IMR-90 (cell line): ENCODE results near the gene PABPN1. TPM values are rescaled to one million over a fixed set of nuclear protein-coding genes. Genes with fewer than 3 reads are reported as not detected.

Experiments
- ATAC-seq: fragments of 200-7000 bp; cut with Tn5 transposase; 2 replicates; pipeline ENCODE4 v1.9.1; 2020; ENCODE audit warnings: low read depth, mild to moderate bottlenecking, moderate library complexity
- BruUV-seq: library from RNA; stranded (reverse); fragments of 400-500 nt; replicated peaks from 2 replicates; lab custom pipeline; 2021; lab: Mats Ljungman, UMichigan
- CTCF ChIA-PET: fragments of 300-600 bp; formaldehyde crosslinking; extraction: SDS; loops from one replicate; lab custom pipeline; 2021; ENCODE audit warnings: antibody characterized with exemption; lab: Yijun Ruan, JAX
- POLR2A ChIA-PET: fragments of 300-600 bp; sonication (Branson Sonifier 250); formaldehyde crosslinking; loops from one replicate; lab custom pipeline; 2022; ENCODE audit warnings: antibody characterized with exemption; ENCODE audit not compliant: unreplicated experiment; lab: Charles Lee
- DNase-seq: peaks from one replicate; pipeline ENCODE4 v3.0.0; 2013
- H2AFZ ChIP-seq: replicated peaks from 2 replicates; pipeline ENCODE3; 2013; ENCODE audit warnings: low read length, mild to moderate bottlenecking; ENCODE audit not compliant: poor library complexity
- H2AK5ac ChIP-seq: 2 replicates; pipeline ENCODE4 v1.6.1; 2013; ENCODE audit warnings: low read depth, low read length, inconsistent platforms
- H2AK9ac ChIP-seq: replicated peaks from 2 replicates; pipeline ENCODE3; 2013; ENCODE audit warnings: mild to moderate bottlenecking, low read depth, low read length, moderate library complexity; ENCODE audit not compliant: poor library complexity
- H2BK120ac ChIP-seq: 2 replicates; pipeline ENCODE4 v1.6.1; 2013; ENCODE audit warnings: low read depth, low read length, inconsistent platforms
- H2BK15ac ChIP-seq: 3 replicates; pipeline ENCODE4 v1.6.1; 2013; ENCODE audit warnings: low read depth, low read length, inconsistent platforms
- H2BK20ac ChIP-seq: 2 replicates; pipeline ENCODE4 v1.6.1; 2013; ENCODE audit warnings: low read depth, mild to moderate bottlenecking, inconsistent platforms, low read length, moderate library complexity
- H2BK5ac ChIP-seq: 2 replicates; pipeline ENCODE4 v1.6.1; 2013; ENCODE audit warnings: mild to moderate bottlenecking, low read depth, low read length, inconsistent platforms; ENCODE audit not compliant: poor library complexity, severe bottlenecking
- H3K14ac ChIP-seq: replicated peaks from 2 replicates; pipeline ENCODE4 v1.6.1; 2013; ENCODE audit warnings: low read depth, low read length, inconsistent platforms
- H3K18ac ChIP-seq: 2 replicates; pipeline ENCODE4 v1.6.1; 2013; ENCODE audit warnings: low read depth, low read length, control low read depth
- H3K23ac ChIP-seq: 2 replicates; pipeline ENCODE4 v1.6.1; 2013; ENCODE audit warnings: low read depth, low read length, inconsistent platforms
- H3K27ac ChIP-seq: 2 replicates; pipeline ENCODE4 v1.5.1; 2013; ENCODE audit warnings: mild to moderate bottlenecking, control low read depth, low read length; ENCODE audit not compliant: insufficient read depth
- H3K27me3 ChIP-seq: 2 replicates; pipeline ENCODE4 v1.6.1; 2013; ENCODE audit warnings: low read length; ENCODE audit not compliant: control insufficient read depth, insufficient read depth
- H3K36me3 ChIP-seq: 2 replicates; pipeline ENCODE4 v1.6.1; 2013; ENCODE audit warnings: low read length, mixed read lengths; ENCODE audit not compliant: control insufficient read depth, insufficient read depth
- H3K4ac ChIP-seq: 2 replicates; pipeline ENCODE4 v1.6.1; 2013; ENCODE audit warnings: low read depth, low read length, inconsistent platforms
- H3K4me1 ChIP-seq: 2 replicates; pipeline ENCODE4 v1.6.1; 2013; ENCODE audit warnings: low read length, mixed read lengths; ENCODE audit not compliant: control insufficient read depth, insufficient read depth
- H3K4me2 ChIP-seq: 2 replicates; pipeline ENCODE4 v1.6.1; 2013; ENCODE audit warnings: low read depth, mild to moderate bottlenecking, control low read depth, low read length, moderate library complexity
- H3K4me3 ChIP-seq: 2 replicates; pipeline ENCODE4 v1.5.1; 2013; ENCODE audit warnings: low read depth, mild to moderate bottlenecking, control low read depth, low read length, moderate library complexity; ENCODE audit not compliant: insufficient read depth
- H3K56ac ChIP-seq: 2 replicates; pipeline ENCODE4 v1.6.1; 2013; ENCODE audit warnings: low read length, inconsistent platforms; ENCODE audit not compliant: insufficient read depth; ENCODE audit errors: extremely low read depth
- H3K79me1 ChIP-seq, 2 experiments: 2 replicates each; pipeline ENCODE4 v1.6.1; 2013; ENCODE audit warnings: low read length in 2 of 2, inconsistent platforms in 1 of 2, low read depth in 1 of 2
- H3K9ac ChIP-seq: 2 replicates; pipeline ENCODE4 v1.6.1; 2013; ENCODE audit warnings: low read depth, low read length, control low read depth
- H3K9me1 ChIP-seq: 2 replicates; pipeline ENCODE4 v1.6.1; 2013; ENCODE audit warnings: low read length, inconsistent platforms; ENCODE audit not compliant: insufficient read depth
- H3K9me3 ChIP-seq: 2 replicates; pipeline ENCODE4 v1.6.1; 2013; ENCODE audit warnings: low read length; ENCODE audit not compliant: control insufficient read depth, insufficient read depth
- H4K20me1 ChIP-seq: 2 replicates; pipeline ENCODE4 v1.6.1; 2013; ENCODE audit warnings: low read length, inconsistent platforms; ENCODE audit not compliant: insufficient read depth
- H4K5ac ChIP-seq: 2 replicates; pipeline ENCODE4 v1.6.1; 2013; ENCODE audit warnings: mild to moderate bottlenecking, low read depth, low read length, control low read depth
- H4K8ac ChIP-seq, 2 experiments: 2 replicates each; pipeline ENCODE4 v1.6.1; 2013; ENCODE audit warnings: low read depth in 2 of 2, low read length in 2 of 2, control low read depth in 1 of 2, inconsistent platforms in 1 of 2
- H4K91ac ChIP-seq: 2 replicates; pipeline ENCODE4 v1.6.1; 2013; ENCODE audit warnings: low read depth, low read length, inconsistent platforms; ENCODE audit not compliant: insufficient read depth
- BHLHE40 ChIP-seq: fragments of 150-350 bp; IDR thresholded peaks from 2 replicates; pipeline ENCODE4 v1.6.1; 2016; ENCODE audit warnings: mild to moderate bottlenecking, low read depth, low read length
- CEBPB ChIP-seq: IDR thresholded peaks from 2 replicates; pipeline ENCODE4 v1.6.1; 2012; ENCODE audit warnings: low read depth, low read length, improper control_type of control experiment
- CHD1 ChIP-seq: IDR thresholded peaks from 2 replicates; pipeline ENCODE4 v1.6.1; 2012; ENCODE audit warnings: low read depth, low read length, improper control_type of control experiment
- CTCF ChIP-seq: conservative IDR thresholded peaks from 2 replicates; pipeline ENCODE4 v1.5.1; 2012; ENCODE audit warnings: mild to moderate bottlenecking, low read depth, low read length, improper control_type of control experiment
- ELK1 ChIP-seq: fragments of 150-350 bp; IDR thresholded peaks from 2 replicates; pipeline ENCODE4 v1.6.1; 2016; ENCODE audit warnings: low read depth, mild to moderate bottlenecking, low read length, moderate library complexity, borderline replicate concordance
- FOS ChIP-seq: fragments of 150-350 bp; IDR thresholded peaks from 2 replicates; pipeline ENCODE4 v1.6.1; 2016; ENCODE audit warnings: low read depth, low read length
- MAFK ChIP-seq: IDR thresholded peaks from 2 replicates; pipeline ENCODE4 v1.6.1; 2012; ENCODE audit warnings: low read depth, low read length, improper control_type of control experiment
- MAZ ChIP-seq: IDR thresholded peaks from 2 replicates; pipeline ENCODE4 v1.6.1; 2012; ENCODE audit warnings: low read depth, mild to moderate bottlenecking, low read length, improper control_type of control experiment, moderate library complexity, borderline replicate concordance
- MXI1 ChIP-seq: IDR thresholded peaks from 2 replicates; pipeline ENCODE4 v1.6.1; 2012; ENCODE audit warnings: low read depth, mild to moderate bottlenecking, low read length, moderate library complexity, borderline replicate concordance
- NFE2L2 ChIP-seq: fragments of 150-350 bp; IDR thresholded peaks from 2 replicates; pipeline ENCODE4 v1.6.1; 2016; ENCODE audit warnings: low read depth, mild to moderate bottlenecking, low read length
- POLR2A ChIP-seq: IDR thresholded peaks from 2 replicates; pipeline ENCODE4 v1.6.1; 2012; ENCODE audit warnings: mild to moderate bottlenecking, low read depth, low read length
- RAD21 ChIP-seq: IDR thresholded peaks from 2 replicates; pipeline ENCODE4 v1.6.1; 2012; ENCODE audit warnings: low read length, improper control_type of control experiment
- RCOR1 ChIP-seq: IDR thresholded peaks from 2 replicates; pipeline ENCODE4 v1.6.1; 2012; ENCODE audit warnings: mild to moderate bottlenecking, low read length, improper control_type of control experiment; ENCODE audit not compliant: insufficient replicate concordance
- RFX5 ChIP-seq: IDR thresholded peaks from 2 replicates; pipeline ENCODE4 v1.8.0; 2012; ENCODE audit warnings: low read depth, mild to moderate bottlenecking, low read length, moderate library complexity
- SMC3 ChIP-seq: fragments of 150-350 bp; IDR thresholded peaks from 2 replicates; pipeline ENCODE4 v1.6.1; 2016; ENCODE audit warnings: low read depth, mild to moderate bottlenecking, antibody characterized with exemption, low read length, moderate library complexity
- USF2 ChIP-seq: fragments of 150-350 bp; IDR thresholded peaks from 2 replicates; pipeline ENCODE4 v1.6.1; 2017; ENCODE audit warnings: mild to moderate bottlenecking, antibody characterized with exemption, low read length, low read depth
- WGBS, 2 experiments: methylation state at CpG; one replicate each; pipeline versions ENCODE4 v1.1.5 to v1.1.7; 2013; ENCODE audit warnings: missing lambda C conversion rate in 2 of 2; ENCODE audit not compliant: insufficient read length in 1 of 2; ENCODE audit errors: extremely low coverage in 2 of 2; 5-methylcytosine and 5-hydroxymethylcytosine counted together
- dilution Hi-C: fragments of 300-500 bp; cut with HindIII; formaldehyde crosslinking; loops from one replicate; pipeline ENCODE4 v1.14.3; 2018; ENCODE audit warnings: low sequenced_read_pairs; ENCODE audit not compliant: unreplicated experiment
- in situ Hi-C: fragments of 300-500 bp; cut with MboI; formaldehyde crosslinking; loops from 3 replicates; pipeline ENCODE4 v1.14.3; 2019; ENCODE audit warnings: low sequenced_read_pairs, inconsistent platforms, mixed read lengths
- intact Hi-C: fragments of 100-400 bp; cut with micrococcal nuclease; formaldehyde crosslinking; loops from 2 replicates; pipeline ENCODE4 v1.10.0; 2022
- polyA plus RNA-seq, 3 experiments: library from polyadenylated mRNA; depleted of rRNA; stranded (reverse); fragments of >200 nt; gene quantifications; 2 replicates each; pipeline ENCODE4 v1.2.3, GENCODE V29; 2012; ENCODE audit warnings: low replicate concordance in 1 of 3
- total RNA-seq: library from RNA; depleted of rRNA; stranded (reverse); fragments of >200 nt; gene quantifications from 2 replicates; pipeline ENCODE4 v1.2.3, GENCODE V29; 2012

PABPN1 gene
- total and polyA plus RNA-seq, 2 of the 4 experiments (the other 2 are of a cell fraction): 104 to 211 TPM

- H3K27ac ChIP-seq: no peak overlapping the region
- no peak overlapping the region for H3K18ac ChIP-seq
- intact Hi-C loops (no loop called here), in situ Hi-C loops (no loop called here), dilution Hi-C loops (no loop called here)
- no peak overlapping the region for H2BK5ac ChIP-seq
- H3K9me1 ChIP-seq: peaks cover 6% of the 10 kb centered on the region; the same call in 1 of the 2 replicates
- no peak overlapping the region for H3K4me3 ChIP-seq
- H2AK9ac ChIP-seq: no peak overlapping the region
- no peak overlapping the region for H3K4me2 ChIP-seq
- no peak overlapping the region for H4K8ac ChIP-seq
- ATAC-seq (no peak), DNase-seq (no peak)
- H3K9me3 ChIP-seq: no peaks in the 10 kb centered on the region
- no peak overlapping the region for H4K91ac ChIP-seq
- H2AK5ac ChIP-seq: no peak overlapping the region
- H2BK15ac ChIP-seq: no peak overlapping the region
- H3K79me1 ChIP-seq: peaks cover 4 to 15% of the 10 kb centered on the region in 2 experiments; a peak in 2 of 4 replicates
- no peak overlapping the region for H3K56ac ChIP-seq
- H3K27me3 ChIP-seq: no peaks in the 10 kb centered on the region
- H2BK120ac ChIP-seq: no peak overlapping the region
- peaks cover 2% of the 10 kb centered on the region for H3K4me1 ChIP-seq
- WGBS, 2 experiments: 90% methylated on average over 2 of the region's 8 CpGs; no CpG with 5 or more reads in 1 of the 2 experiments
- ChIA-PET POLR2A (no interaction called here), CTCF (interaction anchor here (1.2 kb wide), 1 partner anchor 23 kb away, joined by 3 read pairs; no protein-coding TSS in a partner anchor)
- peaks cover 12% of the 10 kb centered on the region; the same call in 1 of the 2 replicates for H4K20me1 ChIP-seq
- BruUV-seq: no TSS peak
- no peak overlapping the region for H4K5ac ChIP-seq
- H3K23ac ChIP-seq: no peak overlapping the region
- H3K4ac ChIP-seq: no peak overlapping the region
- no peak overlapping the region for H2BK20ac ChIP-seq
- H3K36me3 ChIP-seq: peaks cover 36% of the 10 kb centered on the region
- H3K9ac ChIP-seq: no peak overlapping the region
- TF ChIP-seq NFE2L2: no peak
- TF ChIP-seq ELK1: no peak
- no peak for TF ChIP-seq POLR2A
- TF ChIP-seq CEBPB: no peak
- no peak for TF ChIP-seq SMC3
- no peak for TF ChIP-seq CTCF
- TF ChIP-seq MAFK: no peak
- TF ChIP-seq MAZ: no peak
- TF ChIP-seq RAD21: no peak
- no peak for TF ChIP-seq MXI1
- TF ChIP-seq RFX5: no peak
- TF ChIP-seq BHLHE40: no peak
- TF ChIP-seq USF2: no peak
- TF ChIP-seq CHD1: no peak
- no peak for TF ChIP-seq FOS
- no peak for TF ChIP-seq RCOR1
- H3K14ac ChIP-seq: no peak overlapping the region
- H2AFZ ChIP-seq: no peak overlapping the region
Measured at GRCh38 chr14:23357261-23357660, 36.0 kb downstream of the PABPN1 start.
